Upper lobe of left lung (tissue), 4 donors: ENCODE results near the gene SIRT4.

Experiments used
- EP300 ChIP-seq, 4 donors: sonication (generic); formaldehyde crosslinking; IDR thresholded peaks; one replicate each; pipeline ENCODE4 v1.5.1; 2017; ENCODE audit warnings: antibody characterized with exemption in 4 of 4, control low read depth in 2 of 4
- POLR2A ChIP-seq, 4 donors: fragments of 450-650 bp; IDR thresholded peaks; one replicate each; pipeline ENCODE4 v1.5.1; 2016 to 2017; ENCODE audit warnings: antibody characterized with exemption in 4 of 4, mild to moderate bottlenecking in 2 of 4
- TF ChIP-seq, protein P1 (sequence below), 6 experiments: fragments of 450-650 bp in 4 of 6; fragments of 200-600 bp in 2 of 6; sonication (generic) in 2 of 6; IDR thresholded peaks; one replicate each; pipeline ENCODE4 v1.5.1; 2016 to 2019; ENCODE audit warnings: antibody characterized with exemption in 6 of 6

DNA sequence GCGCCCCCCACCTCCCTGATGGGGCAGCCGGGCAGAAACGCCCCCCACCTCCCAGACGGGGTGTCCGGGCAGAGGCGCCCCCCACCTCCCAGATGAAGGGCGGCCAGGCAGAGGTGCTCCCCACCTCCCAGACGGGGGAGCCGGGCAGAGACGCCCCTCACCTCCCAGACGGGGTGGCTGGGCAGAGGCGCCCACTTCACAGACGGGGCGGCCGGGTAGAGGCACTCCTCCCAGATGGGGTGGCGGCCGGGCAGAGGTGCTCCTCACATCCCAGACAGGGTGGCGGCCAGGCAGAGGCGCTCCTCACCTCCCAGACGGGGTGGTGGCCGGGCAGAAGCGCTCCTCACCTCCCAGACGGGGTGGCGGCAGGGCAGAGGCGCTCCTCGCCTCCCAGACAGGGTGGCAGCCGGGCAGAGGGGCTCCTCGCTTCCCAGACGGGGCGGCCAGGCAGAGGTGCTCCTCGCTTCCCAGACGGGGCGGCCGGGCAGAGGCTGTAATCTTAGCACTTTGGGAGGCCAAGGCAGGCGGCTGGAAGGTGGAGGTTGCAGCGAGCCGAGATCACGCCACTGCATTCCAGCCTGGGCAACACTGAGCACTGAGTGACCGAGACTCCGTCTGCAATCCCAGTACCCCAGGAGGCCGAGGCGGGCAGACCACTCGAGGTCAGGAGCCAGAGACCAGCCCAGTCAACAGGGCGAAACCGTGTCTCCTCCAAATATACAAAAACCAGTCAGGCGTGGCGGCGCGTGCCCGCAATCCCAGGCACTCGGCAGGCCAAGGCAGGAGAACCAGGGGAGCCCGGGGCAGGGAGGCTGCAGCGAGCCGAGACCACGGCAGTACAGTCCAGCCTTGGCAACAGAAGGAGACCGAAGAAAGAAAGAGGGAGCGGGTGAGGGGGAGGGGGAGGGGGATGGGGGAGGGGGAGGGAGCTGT is 23.7 kb upstream of the SIRT4 start:
- TF ChIP-seq, protein P1, sequence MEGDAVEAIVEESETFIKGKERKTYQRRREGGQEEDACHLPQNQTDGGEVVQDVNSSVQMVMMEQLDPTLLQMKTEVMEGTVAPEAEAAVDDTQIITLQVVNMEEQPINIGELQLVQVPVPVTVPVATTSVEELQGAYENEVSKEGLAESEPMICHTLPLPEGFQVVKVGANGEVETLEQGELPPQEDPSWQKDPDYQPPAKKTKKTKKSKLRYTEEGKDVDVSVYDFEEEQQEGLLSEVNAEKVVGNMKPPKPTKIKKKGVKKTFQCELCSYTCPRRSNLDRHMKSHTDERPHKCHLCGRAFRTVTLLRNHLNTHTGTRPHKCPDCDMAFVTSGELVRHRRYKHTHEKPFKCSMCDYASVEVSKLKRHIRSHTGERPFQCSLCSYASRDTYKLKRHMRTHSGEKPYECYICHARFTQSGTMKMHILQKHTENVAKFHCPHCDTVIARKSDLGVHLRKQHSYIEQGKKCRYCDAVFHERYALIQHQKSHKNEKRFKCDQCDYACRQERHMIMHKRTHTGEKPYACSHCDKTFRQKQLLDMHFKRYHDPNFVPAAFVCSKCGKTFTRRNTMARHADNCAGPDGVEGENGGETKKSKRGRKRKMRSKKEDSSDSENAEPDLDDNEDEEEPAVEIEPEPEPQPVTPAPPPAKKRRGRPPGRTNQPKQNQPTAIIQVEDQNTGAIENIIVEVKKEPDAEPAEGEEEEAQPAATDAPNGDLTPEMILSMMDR (IDR thresholded peaks at IDR 0.05) = no peak
- TF ChIP-seq POLR2A (IDR thresholded peaks at IDR 0.05) (no peak), EP300 (IDR thresholded peaks at IDR 0.05) (no peak)
